IPS-18c (cell line): Measurements from ENCODE around the gene LRRTM1.

Experiments used
- H3K4me3 ChIP-seq: 2 replicates; pipeline ENCODE4 v1.7.0; 2013; ENCODE audit warnings: low read depth, mild to moderate bottlenecking, low read length, moderate library complexity; ENCODE audit not compliant: insufficient read depth
- H3K9me3 ChIP-seq: one replicate; pipeline ENCODE4 v1.6.1; 2013; ENCODE audit warnings: mild to moderate bottlenecking, low read length, moderate library complexity; ENCODE audit not compliant: control insufficient read depth, insufficient read depth

LRRTM1 gene

GRCh38 chr2:80303909-80304837 lies at the start of gene LRRTM1:
Gene LRRTM1 (minus strand): TSS chr2:80304752. CDS start chr2:80303819, 933 bp downstream.
- peak within 1 kb of the TSS; percentile 57 for H3K4me3 ChIP-seq
- H3K9me3 ChIP-seq = no peaks in the 10 kb centered on the region

GRCh38 chr2:80351231-80351630 lies 46.7 kb upstream of the LRRTM1 start:
- no peaks in the 10 kb centered on the region for H3K9me3 ChIP-seq
- no peak overlapping the region for H3K4me3 ChIP-seq

- Histone ChIP-seq H3K9me3 (no peaks in the 10 kb centered on the region), H3K4me3 (no peak overlapping the region)
These were observed 44.4 kb upstream of the LRRTM1 start for GRCh38 chr2:80348953-80349352.

- Histone ChIP-seq H3K9me3 (no peaks in the 10 kb centered on the region), H3K4me3 (no peak overlapping the region)
These were observed 43.5 kb upstream of the LRRTM1 start for GRCh38 chr2:80348078-80348477.

- H3K4me3 ChIP-seq = no peak overlapping the region
- H3K9me3 ChIP-seq = no peaks in the 10 kb centered on the region
These were observed 35.5 kb upstream of the LRRTM1 start for GRCh38 chr2:80340022-80340421.

- Histone ChIP-seq H3K4me3 (no peak overlapping the region), H3K9me3 (no peaks in the 10 kb centered on the region)
These were observed 34.2 kb upstream of the LRRTM1 start for GRCh38 chr2:80338794-80339193.

GRCh38 chr2:80335411-80335810 lies 30.9 kb upstream of the LRRTM1 start:
- Histone ChIP-seq H3K9me3 (no peaks in the 10 kb centered on the region), H3K4me3 (no peak overlapping the region)

GRCh38 chr2:80333886-80334285 lies 29.3 kb upstream of the LRRTM1 start:
- H3K4me3 ChIP-seq = no peak overlapping the region
- H3K9me3 ChIP-seq = no peaks in the 10 kb centered on the region

GRCh38 chr2:80330527-80331450 lies 26.2 kb upstream of the LRRTM1 start:
- Histone ChIP-seq H3K4me3 (no peak overlapping the region), H3K9me3 (no peaks in the 10 kb centered on the region)

GRCh38 chr2:80329491-80329890 lies 24.9 kb upstream of the LRRTM1 start:
- no peak overlapping the region for H3K4me3 ChIP-seq

GRCh38 chr2:80328159-80328571 lies 23.6 kb upstream of the LRRTM1 start:
- Histone ChIP-seq H3K4me3 (no peak overlapping the region), H3K9me3 (no peaks in the 10 kb centered on the region)

More at GRCh38 chr2:80329491-80329890, 24.9 kb upstream of the LRRTM1 start:
- no peaks in the 10 kb centered on the region for H3K9me3 ChIP-seq

- Histone ChIP-seq H3K9me3 (no peaks in the 10 kb centered on the region), H3K4me3 (no peak overlapping the region)
These were observed 22.3 kb upstream of the LRRTM1 start for GRCh38 chr2:80326861-80327260.

GRCh38 chr2:80326214-80326613 lies 21.7 kb upstream of the LRRTM1 start:
- no peaks in the 10 kb centered on the region for H3K9me3 ChIP-seq
- no peak overlapping the region for H3K4me3 ChIP-seq

- H3K4me3 ChIP-seq = no peak overlapping the region
- H3K9me3 ChIP-seq = no peaks in the 10 kb centered on the region
These were observed 20.0 kb upstream of the LRRTM1 start for GRCh38 chr2:80324525-80324924.

- Histone ChIP-seq H3K9me3 (no peaks in the 10 kb centered on the region), H3K4me3 (no peak overlapping the region)
These were observed 19.1 kb upstream of the LRRTM1 start for GRCh38 chr2:80323610-80324009.

- Histone ChIP-seq H3K9me3 (no peaks in the 10 kb centered on the region), H3K4me3 (peak overlapping the region; percentile 25; the same call in 1 of the 2 replicates)
These were observed 18.4 kb upstream of the LRRTM1 start for GRCh38 chr2:80322958-80323357.

- H3K4me3 ChIP-seq = peak overlapping the region; percentile 25; the same call in 1 of the 2 replicates
- H3K9me3 ChIP-seq = no peaks in the 10 kb centered on the region
These were observed 17.9 kb upstream of the LRRTM1 start for GRCh38 chr2:80322311-80322920.
